GM20431 (cell line): ENCODE data around the gene SCAMP5.

Source experiments
- in situ Hi-C: fragments of 300-500 bp; cut with MseI, MboI; formaldehyde crosslinking; loops from one replicate; pipeline ENCODE4 v1.15.0; 2020; ENCODE audit warnings: low sequenced_read_pairs; ENCODE audit not compliant: unreplicated experiment

Gene SCAMP5

DNA sequence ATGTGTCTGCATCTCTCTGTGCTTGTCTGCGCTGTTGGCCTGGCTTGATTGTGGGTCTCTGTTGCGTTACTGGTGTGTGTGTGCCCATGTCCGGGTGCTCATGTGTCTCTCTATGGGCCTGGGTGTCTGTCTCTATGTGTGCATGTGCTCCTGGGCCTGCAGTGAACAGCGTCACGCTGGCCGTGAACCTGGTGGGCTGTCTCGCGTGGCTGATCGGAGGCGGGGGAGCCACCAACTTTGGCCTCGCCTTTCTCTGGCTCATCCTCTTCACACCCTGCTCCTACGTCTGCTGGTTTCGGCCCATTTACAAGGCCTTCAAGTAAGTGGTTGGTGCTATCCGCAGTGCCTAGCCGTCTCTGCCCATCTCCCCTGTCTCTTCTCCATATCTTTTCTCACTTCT lies 21.1 kb downstream of the SCAMP5 start:
- in situ Hi-C loops = loop anchor here (25.0 kb wide), 1 partner anchor 646 kb away; no protein-coding TSS in a partner anchor

DNA sequence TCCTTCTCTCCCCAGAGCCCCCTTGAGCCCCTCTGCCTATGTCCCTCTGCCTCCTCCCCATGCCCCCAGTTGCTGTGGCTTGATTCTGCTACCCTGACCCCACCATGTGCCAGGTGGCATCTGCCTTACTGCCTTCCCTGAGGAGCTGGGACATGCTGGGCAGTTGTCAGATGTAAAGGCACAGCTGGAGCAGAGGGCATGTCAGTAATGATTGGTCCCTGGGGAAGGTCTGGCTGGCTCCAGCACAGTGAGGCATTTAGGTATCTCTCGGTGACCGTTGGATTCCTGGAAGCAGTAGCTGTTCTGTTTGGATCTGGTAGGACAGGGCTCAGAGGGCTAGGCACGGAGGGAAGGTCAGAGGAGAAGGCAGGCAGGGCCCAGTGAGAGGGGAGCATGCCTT lies 24.6 kb downstream of the SCAMP5 start:
- in situ Hi-C loops = loop anchor here (10.0 to 25.0 kb wide), 2 partner anchors 295 to 642 kb away; no protein-coding TSS in a partner anchor

DNA sequence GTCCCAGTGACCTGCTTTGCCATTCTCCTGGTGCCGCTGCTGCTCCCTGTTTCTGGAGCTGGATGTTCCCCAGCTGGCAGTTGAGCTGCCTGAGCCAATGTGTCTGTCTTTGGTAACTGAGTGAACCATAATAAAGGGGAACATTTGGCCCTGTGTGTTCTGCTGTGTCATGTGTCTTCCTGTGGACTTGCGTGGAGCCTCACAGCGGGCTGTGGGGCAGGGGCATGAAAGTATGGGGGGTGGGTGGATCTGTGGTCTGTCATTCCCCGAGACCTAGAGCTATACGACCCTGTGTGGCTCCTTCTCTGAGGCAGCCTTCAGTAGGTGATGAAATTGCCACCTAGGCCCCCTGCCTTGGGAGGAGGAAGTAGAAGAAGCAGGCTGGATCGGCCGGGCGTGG lies 26.0 kb downstream of the SCAMP5 start:
- in situ Hi-C loops = loop anchor here (10.0 to 25.0 kb wide), 2 partner anchors 293 to 641 kb away; no protein-coding TSS in a partner anchor

DNA sequence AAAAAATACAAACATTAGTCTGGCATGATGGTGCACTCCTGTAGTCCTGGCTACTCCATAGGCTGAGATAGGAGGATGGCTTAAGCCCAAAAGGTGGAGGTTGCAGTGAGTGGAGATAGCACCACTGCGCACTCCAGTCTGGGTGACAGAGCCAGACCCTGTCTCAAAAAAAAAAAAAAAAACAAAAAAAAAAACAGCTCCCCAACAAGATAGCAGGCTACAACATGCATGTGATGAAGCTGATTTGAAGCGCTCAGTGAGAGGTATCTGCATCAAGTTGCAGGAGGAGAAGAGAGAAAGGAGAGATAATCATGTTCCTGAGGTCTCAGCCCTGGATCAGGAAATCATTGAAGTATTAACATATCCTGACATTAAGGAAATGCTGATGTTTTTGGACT lies 27.4 kb downstream of the SCAMP5 start:
- in situ Hi-C loops = loop anchor here (10.0 to 25.0 kb wide), 2 partner anchors 292 to 640 kb away; no protein-coding TSS in a partner anchor

DNA sequence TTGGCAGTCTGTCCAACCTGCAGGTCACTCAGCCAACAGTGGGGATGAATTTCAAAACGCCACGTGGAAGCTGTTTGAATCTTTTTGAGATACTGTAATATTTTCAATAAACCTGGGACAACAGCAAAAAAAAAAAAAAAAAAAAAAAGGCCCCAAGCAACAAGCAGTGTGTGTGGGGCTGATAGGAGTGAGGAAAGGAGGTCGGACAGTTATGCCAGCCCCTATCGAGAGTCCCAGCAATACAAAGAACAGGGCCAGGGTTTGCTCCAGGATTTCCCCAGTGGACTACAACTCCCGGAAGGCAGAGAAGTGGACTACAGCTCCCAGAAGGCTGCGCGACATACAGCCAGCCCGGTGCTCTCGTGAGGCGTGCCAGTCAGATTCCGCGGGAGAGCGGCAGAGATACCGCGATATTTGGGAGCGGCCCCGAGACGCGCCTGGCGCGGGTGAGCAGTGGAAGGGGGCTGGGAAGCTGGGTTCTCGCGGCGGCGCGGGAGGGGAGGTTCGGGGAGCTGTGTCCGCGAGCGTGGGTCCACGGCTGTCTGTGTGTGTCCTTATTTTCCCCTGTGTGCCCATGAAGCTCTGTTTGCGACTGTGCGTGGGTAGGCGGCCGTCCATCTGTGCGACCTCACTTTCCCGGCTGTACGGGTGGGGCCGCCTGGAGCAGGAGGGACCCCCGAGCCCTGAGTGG lies 28.0 kb downstream of the SCAMP5 start, which contains the start of gene PPCDC:
Gene PPCDC, plus strand, starts transcription at position 410 of the 691 bp plus-strand sequence. CDS start 4,729 bp downstream, outside the sequence.
- in situ Hi-C loops = loop anchor here (10.0 to 25.0 kb wide), 2 partner anchors 291 to 639 kb away; no protein-coding TSS in a partner anchor

DNA sequence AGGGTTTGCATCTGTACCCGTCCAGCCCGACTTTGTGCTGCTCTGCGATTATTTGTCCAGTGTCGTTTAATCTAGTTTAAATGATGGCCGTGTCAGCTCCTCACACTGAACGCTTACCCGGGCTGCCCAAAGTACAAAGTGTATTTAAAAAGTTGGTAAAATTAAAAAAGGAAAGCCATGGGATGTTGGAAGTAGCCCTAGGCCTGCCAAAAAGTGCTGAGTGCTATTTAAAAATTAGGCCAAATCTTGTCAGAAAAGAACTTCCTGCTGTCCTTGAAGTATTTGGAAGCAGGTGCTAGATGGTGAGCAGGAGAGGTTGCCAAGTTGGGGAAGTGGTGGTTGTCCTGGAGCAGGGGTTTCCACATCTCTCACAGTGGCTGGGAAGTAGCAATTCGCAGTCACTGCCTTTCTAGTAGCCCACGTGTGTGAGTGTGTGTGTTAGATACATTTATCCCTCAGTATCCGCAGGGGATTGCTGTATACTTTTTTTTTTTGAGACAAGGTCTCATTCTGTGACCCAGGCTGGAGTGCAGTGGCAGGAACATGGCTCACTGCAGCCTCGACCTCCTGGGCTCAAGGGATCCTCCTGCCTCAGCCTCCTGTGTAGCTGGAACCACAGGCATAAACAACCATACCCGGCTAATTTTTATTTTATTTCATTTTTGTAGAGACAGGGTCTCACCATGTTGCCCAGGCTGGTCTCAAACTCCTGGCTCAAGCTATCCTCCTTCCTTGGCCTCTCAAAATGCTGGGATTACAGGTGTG lies 28.7 kb downstream of the SCAMP5 start:
- in situ Hi-C loops = loop anchor here (10.0 to 25.0 kb wide), 2 partner anchors 291 to 638 kb away; no protein-coding TSS in a partner anchor

DNA sequence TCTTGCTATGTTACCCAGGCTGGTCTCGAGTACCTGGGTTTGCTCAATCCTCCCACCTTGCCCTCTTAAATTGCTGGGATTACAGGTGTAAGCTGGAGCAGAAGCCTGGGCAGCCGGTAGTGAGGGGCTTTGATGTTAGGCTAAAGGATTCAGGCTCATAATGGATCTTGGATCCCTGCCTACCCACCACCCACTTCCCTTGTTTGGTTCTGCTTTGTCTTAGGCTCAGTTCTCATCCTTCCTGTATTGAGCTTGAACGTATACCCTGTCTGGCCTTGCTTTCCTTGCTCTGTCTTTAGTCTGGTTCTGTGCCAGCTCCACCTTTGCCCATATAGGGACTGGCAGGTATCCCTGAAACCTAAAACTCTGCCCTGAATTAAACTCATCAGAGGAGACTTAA lies 29.7 kb downstream of the SCAMP5 start:
- in situ Hi-C loops = loop anchor here (10.0 kb wide), 1 partner anchor 290 kb away; no protein-coding TSS in a partner anchor

DNA sequence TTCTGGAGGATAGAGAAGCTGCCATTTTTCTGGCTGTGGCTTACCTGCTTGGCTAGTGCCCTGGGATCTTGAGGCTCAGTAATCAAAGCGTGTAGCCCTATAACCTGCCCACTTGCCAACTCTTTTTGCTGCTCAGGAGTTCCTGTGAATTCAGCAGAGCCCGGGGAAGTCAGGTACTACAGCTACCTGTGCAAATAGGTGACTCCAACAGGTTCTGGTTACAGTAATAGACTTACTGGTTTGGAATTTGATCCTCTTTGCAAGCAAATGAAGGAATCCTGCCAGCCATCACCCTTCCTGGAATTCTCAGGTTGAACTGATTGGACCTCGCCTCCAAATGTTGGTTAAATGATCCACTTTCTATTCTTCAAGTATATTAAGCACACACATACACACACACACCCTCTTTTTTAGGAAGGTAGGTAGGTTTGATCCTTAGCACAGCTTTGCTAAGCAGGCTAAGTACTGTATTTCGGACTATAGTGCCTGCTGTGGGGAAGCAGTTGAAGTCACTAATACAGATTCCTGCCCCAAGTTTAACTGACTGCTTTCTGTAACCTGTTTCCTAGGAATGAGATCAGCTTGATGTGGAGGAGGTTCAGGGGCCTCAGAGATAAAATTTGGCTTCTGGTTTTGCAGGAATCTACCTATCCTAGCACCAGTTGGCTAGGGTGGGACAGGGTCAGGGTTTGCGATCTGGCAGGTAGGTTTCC lies 30.3 kb downstream of the SCAMP5 start:
- in situ Hi-C loops = loop anchor here (10.0 kb wide), 1 partner anchor 289 kb away; no protein-coding TSS in a partner anchor

DNA sequence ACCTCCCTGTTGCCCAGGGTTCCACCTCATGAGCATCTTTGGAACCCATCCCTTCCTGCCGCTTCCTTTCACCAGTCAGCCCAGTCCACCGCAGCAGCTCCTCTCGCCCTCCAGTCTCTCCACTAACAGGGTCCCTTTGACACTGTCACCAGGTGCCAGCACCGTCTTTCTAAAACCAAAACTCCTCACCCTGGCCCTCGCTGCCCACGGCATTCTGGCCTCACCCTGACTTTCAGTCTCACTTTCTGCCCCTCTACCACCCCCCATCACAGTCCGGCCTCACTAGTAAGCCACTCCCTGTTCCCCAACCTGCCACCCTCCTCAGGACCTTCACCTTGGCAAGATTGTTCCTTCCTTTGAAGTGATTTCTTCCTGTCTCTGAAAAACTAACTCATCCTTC lies 32.2 kb downstream of the SCAMP5 start:
- in situ Hi-C loops = loop anchor here (10.0 kb wide), 1 partner anchor 287 kb away; no protein-coding TSS in a partner anchor

DNA sequence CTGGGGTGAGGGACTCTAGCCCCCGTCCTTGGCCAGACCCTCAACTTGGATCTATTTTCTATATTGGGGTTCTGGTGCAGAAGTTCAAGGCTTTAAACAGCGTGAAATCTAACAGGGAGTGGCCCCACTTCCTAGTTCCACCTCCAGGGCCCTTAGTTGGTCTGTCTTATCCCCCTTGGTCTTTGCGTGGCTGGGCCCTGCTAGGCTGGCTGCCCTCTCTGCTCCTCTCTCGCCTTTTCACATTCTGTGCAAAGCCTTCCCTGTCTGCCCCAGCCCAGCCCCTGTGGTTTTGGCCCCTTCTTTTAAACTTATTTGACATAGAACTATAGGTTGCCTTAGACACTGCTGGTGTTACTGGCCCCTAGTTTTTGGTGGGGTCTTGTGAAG lies 33.6 kb downstream of the SCAMP5 start:
- in situ Hi-C loops = loop anchor here (10.0 kb wide), 1 partner anchor 286 kb away; no protein-coding TSS in a partner anchor

DNA sequence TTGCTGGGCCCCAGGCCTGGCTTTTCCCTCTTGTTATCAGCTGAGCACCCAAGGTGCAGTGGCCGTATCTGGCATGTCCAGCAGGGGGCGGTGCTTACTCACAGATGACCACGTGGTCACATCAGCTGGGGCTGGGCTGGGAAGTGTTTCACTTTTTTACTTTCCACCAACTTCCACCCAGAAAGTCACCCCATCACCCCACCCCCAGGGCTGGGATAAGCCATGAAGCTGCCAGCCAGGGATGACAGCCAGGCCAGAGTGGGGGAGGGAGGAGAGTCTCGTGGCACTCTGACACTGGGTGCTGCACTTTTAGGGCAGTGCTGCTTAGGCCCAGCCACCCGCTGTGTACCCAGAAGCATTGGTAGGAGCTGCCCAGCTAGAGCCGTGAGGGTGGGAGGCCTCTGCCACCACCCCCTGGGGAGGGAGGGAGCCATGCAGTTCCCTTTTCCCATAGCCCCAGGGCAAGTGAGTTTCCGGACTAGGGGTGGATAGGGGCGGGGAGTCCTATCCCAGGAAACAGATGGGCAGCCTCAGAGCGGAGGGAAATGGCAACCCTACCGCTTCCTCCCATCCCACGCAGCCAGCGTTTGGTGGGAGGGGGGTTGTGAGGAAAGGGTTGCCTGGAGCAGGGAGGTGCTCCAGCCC lies 34.1 kb downstream of the SCAMP5 start:
- in situ Hi-C loops = loop anchor here (10.0 kb wide), 2 partner anchors 175 to 285 kb away; partner anchors contain the start of gene C15orf39

DNA sequence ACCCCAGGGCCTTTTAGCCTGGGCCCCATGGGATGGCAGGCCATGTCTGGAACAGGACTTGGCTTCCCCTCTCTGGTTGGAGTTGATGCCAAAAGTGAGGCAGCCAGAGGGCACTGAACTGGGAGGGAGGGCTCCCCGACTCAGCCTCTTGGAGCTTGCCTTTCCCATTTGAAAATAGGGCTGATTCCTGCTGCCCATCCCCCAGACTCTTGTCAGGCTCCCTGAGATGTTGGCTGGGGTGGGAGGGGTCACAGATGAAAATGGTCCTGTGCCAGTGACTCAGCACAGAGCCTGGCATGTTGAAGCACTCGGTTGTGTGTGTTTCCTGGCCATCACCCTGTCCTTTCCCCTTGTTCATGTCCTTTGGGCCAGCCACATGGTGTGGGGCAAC lies 34.7 kb downstream of the SCAMP5 start:
- in situ Hi-C loops = loop anchor here (10.0 kb wide), 1 partner anchor 175 kb away; the partner anchor contains the start of gene C15orf39

DNA sequence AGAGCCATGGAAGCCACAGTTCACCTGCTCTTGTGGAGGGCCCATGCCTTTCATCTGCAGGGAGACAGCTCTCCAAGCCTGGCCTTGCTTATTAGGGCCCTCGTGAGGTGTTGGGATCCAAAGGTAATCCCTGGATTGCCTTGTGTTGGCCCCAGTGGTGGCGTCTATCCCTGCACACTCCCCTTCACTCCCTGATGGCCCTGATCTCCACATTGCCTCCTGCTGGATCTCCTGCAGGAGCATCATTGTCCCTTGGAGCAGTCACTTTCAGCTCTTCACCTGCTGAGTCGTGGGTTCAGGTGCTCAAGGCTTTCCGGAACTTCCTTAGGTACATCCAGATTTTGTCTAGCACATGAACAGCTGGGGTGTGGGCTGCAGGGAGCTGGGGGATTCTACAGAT lies 35.1 kb downstream of the SCAMP5 start:
- in situ Hi-C loops = loop anchor here (10.0 kb wide), 1 partner anchor 174 kb away; the partner anchor contains the start of gene C15orf39

DNA sequence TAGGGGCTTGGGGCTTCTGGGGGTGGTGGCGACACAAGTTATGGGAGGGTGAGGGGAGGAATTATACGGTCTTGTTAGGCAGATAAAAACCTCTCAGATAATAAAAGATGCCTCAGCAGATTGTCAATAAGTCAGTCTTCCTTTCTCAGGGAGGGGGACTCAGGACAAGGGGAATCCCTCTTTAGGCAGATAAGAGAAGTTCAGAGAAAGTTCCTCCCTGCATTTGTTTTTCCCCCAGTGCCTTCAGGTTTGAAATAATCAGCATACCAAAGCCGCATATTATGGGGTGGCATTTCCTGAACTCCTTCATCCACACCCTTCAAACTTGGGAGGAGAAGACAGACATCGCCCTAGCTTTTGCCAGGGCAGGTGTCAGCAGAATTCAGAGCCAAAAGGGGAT lies 36.5 kb downstream of the SCAMP5 start:
- in situ Hi-C loops = loop anchor here (10.0 kb wide), 1 partner anchor 173 kb away; the partner anchor contains the start of gene C15orf39

DNA sequence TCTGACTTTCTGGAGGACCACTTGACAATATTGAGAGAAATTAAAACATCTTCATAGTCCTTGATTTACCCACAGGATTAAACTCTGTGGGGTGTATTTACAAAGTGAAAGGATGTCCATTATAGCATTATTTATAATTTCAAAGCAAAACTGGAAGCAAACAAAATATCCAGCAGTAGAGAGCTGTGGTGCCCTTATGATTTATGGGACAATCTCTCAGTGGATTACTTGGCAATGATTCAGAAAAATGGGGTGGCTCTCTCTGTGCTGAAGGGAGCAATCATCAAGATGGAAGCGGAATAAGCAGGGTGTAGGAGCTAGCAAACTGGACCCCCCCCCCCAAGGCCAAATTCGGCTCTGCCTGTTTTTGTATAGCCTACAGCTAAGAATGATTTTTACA lies 37.0 kb downstream of the SCAMP5 start:
- in situ Hi-C loops = loop anchor here (10.0 kb wide), 1 partner anchor 172 kb away; the partner anchor contains the start of gene C15orf39

DNA sequence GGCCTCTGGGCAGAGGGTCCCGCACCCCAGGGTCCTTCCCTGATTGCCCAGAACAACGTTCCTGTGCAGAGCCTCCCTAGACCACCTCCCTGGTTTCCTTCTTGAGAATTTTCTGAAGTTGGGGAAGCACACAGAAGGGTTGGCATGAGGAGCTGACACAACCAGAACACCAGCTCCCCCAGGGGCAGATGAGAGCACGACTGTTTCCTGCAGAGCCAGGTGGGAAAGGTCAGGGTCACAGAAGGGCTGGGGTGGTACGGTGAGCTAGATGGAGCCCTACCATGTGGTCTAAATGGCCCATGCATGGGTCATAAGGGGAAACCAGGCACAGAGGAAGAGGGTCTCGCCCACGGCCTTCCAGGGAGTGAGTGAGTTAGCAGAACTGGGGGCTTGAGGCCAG lies 38.4 kb downstream of the SCAMP5 start:
- in situ Hi-C loops = loop anchor here (10.0 kb wide), 1 partner anchor 171 kb away; the partner anchor contains the start of gene C15orf39

DNA sequence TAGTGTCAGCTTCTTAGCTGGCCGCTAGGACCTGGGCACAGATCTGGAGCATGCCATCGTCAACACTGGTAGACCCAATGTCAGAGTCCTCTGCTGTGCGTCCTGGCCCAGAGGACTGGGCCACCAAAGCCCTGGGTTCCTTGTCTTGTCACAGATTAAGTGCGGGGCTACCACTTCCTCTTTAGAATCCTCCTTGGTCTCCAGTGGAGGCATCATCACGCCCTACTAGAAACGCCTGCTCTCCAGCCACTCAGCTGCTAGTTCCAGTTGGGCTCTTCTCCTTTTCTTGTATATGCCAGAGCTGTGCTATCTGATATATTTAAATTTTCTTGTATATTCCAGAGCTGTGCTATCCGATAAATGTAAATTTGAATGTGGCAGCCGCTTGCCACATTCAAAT lies 39.3 kb downstream of the SCAMP5 start:
- in situ Hi-C loops = loop anchor here (10.0 kb wide), 1 partner anchor 170 kb away; the partner anchor contains the start of gene C15orf39

DNA sequence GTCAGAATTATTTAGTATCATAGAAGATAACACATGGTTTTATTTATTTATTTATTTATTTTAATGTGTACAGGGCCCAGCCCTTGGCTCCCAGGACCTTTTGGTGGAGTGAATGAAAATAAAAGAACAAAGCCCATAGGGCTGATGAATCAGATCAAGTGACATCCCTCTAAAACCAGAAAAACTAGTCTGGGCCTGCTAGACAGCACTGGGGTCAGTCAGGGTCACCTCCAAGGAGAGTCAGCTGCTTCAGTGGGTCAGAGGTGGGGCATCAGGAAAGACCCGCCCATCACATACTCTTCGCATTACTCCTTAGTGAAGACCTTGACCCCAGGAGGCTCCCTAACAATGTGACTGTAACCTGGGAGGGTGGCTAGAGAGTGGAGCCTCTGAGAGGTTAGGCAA lies 40.9 kb downstream of the SCAMP5 start:
- in situ Hi-C loops = loop anchor here (10.0 kb wide), 1 partner anchor 169 kb away; the partner anchor contains the start of gene C15orf39

DNA sequence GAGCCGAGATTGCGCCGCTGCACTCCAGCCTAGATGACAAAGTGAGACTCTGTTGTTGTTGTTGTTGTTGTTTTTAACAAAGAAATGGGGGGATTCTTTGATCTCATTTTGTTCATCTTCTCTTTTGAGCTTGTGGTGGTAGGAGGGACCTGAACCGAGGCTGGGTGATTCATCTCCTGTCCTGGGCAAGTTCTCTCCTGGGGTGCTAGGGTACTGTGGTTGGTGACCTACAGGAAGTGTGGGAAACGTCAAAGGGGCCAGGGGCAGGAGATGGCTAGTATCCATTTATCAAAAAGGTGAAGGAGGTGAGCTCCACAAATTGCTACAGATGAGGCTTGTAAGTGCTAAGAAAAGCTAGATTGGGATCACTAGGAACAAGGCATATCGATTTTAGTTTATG lies 42.3 kb downstream of the SCAMP5 start:
- in situ Hi-C loops = loop anchor here (10.0 kb wide), 1 partner anchor 167 kb away; the partner anchor contains the start of gene C15orf39
